Suprapubic skin (tissue), 4 donors: Measurements from ENCODE around the gene SLC27A6. TPM values are rescaled to one million over a fixed set of nuclear protein-coding genes. Genes with fewer than 3 reads are reported as not detected.

Source experiments
- DNase-seq, 2 donors: peaks; one replicate each; pipeline ENCODE4 v3.0.0-alpha.2; 2019; ENCODE audit warnings: low spot score in 2 of 2
- H3K27ac ChIP-seq: fragments of 200-600 bp; sonication (generic); one replicate; pipeline ENCODE4 v1.5.1; 2019
- H3K27me3 ChIP-seq: fragments of 200-600 bp; sonication (generic); one replicate; pipeline ENCODE4 v1.5.1; 2019
- H3K36me3 ChIP-seq: fragments of 200-600 bp; sonication (generic); one replicate; pipeline ENCODE4 v1.5.1; 2019
- H3K4me1 ChIP-seq: fragments of 200-600 bp; sonication (generic); one replicate; pipeline ENCODE4 v1.5.1; 2019
- H3K4me3 ChIP-seq: fragments of 200-600 bp; sonication (generic); one replicate; pipeline ENCODE4 v1.5.1; 2019; ENCODE audit warnings: mild to moderate bottlenecking
- H3K9me3 ChIP-seq: fragments of 200-600 bp; sonication (generic); one replicate; pipeline ENCODE4 v1.5.1; 2019
- CTCF ChIP-seq, 2 donors: fragments of 200-600 bp in 1 of 2; fragments of 450-650 bp in 1 of 2; sonication (generic) in 1 of 2; IDR thresholded peaks; one replicate each; pipeline ENCODE4 v1.5.1; 2016 to 2019; ENCODE audit warnings: antibody characterized with exemption in 2 of 2, mild to moderate bottlenecking in 1 of 2, moderate library complexity in 1 of 2
- EP300 ChIP-seq: sonication (generic); formaldehyde crosslinking; IDR thresholded peaks from one replicate; pipeline ENCODE4 v1.6.1; 2017; ENCODE audit warnings: antibody characterized with exemption
- POLR2A ChIP-seq, 2 donors: fragments of 450-650 bp; IDR thresholded peaks; one replicate each; pipeline ENCODE4 v1.6.1; 2017; ENCODE audit warnings: antibody characterized with exemption in 2 of 2, mild to moderate bottlenecking in 2 of 2, moderate library complexity in 2 of 2
- POLR2AphosphoS5 ChIP-seq, 3 donors: sonication (generic); formaldehyde crosslinking; IDR thresholded peaks; one replicate each; pipeline ENCODE4 v1.6.1; 2017; ENCODE audit warnings: antibody characterized with exemption in 3 of 3
- WGBS: methylation state at CpG from one replicate; pipeline ENCODE4 v1.1.5; 2018; 5-methylcytosine and 5-hydroxymethylcytosine counted together
- total RNA-seq, 4 donors: library from RNA; depleted of rRNA; stranded (reverse); fragments of >200 nt; gene quantifications; one replicate each; pipeline ENCODE4 v1.1.0, GENCODE V29; 2016

Gene SLC27A6
- total RNA-seq, 4 donors from 2014 or later = 0.40 to 6.7 (median 2.3) TPM

GRCh38 chr5:129041196-129041881, 76.1 kb downstream of the SLC27A6 start:
- Histone ChIP-seq H3K36me3 (no peaks in the 10 kb centered on the region), H3K27ac (no peak overlapping the region), H3K4me1 (no peaks in the 10 kb centered on the region), H3K27me3 (no peaks in the 10 kb centered on the region), H3K9me3 (peaks cover 5% of the 10 kb centered on the region), H3K4me3 (no peak overlapping the region)
- no peak for DNase-seq
- WGBS = 37% methylated on average over 4 of the region's 4 CpGs
- TF ChIP-seq CTCF (IDR thresholded peaks at IDR 0.05) (no peak), POLR2A (IDR thresholded peaks at IDR 0.05) (no peak)

- H3K4me1 ChIP-seq = no peaks in the 10 kb centered on the region
- H3K27me3 ChIP-seq = no peaks in the 10 kb centered on the region
- no peak overlapping the region for H3K27ac ChIP-seq
- DNase-seq = no peak
- peaks cover 5% of the 10 kb centered on the region for H3K9me3 ChIP-seq
- 88% methylated on average over 4 of the region's 4 CpGs for WGBS
- TF ChIP-seq POLR2AphosphoS5 (IDR thresholded peaks at IDR 0.05) (no peak), CTCF (IDR thresholded peaks at IDR 0.05) (no peak), POLR2A (IDR thresholded peaks at IDR 0.05) (no peak), EP300 (no peak)
- no peak overlapping the region for H3K4me3 ChIP-seq
- no peaks in the 10 kb centered on the region for H3K36me3 ChIP-seq
These were observed 77.0 kb downstream of the SLC27A6 start for GRCh38 chr5:129042306-129042705.

- no peaks in the 10 kb centered on the region for H3K27me3 ChIP-seq
- DNase-seq = no peak
- H3K27ac ChIP-seq = no peak overlapping the region
- TF ChIP-seq CTCF (IDR thresholded peaks at IDR 0.05) (no peak), EP300 (no peak), POLR2AphosphoS5 (IDR thresholded peaks at IDR 0.05) (no peak), POLR2A (IDR thresholded peaks at IDR 0.05) (no peak)
- H3K9me3 ChIP-seq = peaks cover 5% of the 10 kb centered on the region
- H3K36me3 ChIP-seq = no peaks in the 10 kb centered on the region
- H3K4me3 ChIP-seq = no peak overlapping the region
- WGBS = 33% methylated on average over 1 of the region's 1 CpG
- no peaks in the 10 kb centered on the region for H3K4me1 ChIP-seq
These were observed 78.6 kb downstream of the SLC27A6 start for GRCh38 chr5:129043894-129044293.

- Histone ChIP-seq H3K27ac (no peak overlapping the region), H3K36me3 (no peaks in the 10 kb centered on the region), H3K27me3 (no peaks in the 10 kb centered on the region), H3K4me1 (no peaks in the 10 kb centered on the region), H3K9me3 (peaks cover 5% of the 10 kb centered on the region), H3K4me3 (no peak overlapping the region)
- DNase-seq = no peak
- TF ChIP-seq EP300 (no peak), CTCF (IDR thresholded peaks at IDR 0.05) (no peak), POLR2AphosphoS5 (IDR thresholded peaks at IDR 0.05) (no peak), POLR2A (IDR thresholded peaks at IDR 0.05) (no peak)
These were observed 80.9 kb downstream of the SLC27A6 start for GRCh38 chr5:129046151-129046550.

- Histone ChIP-seq H3K4me1 (no peaks in the 10 kb centered on the region), H3K9me3 (peaks cover 5% of the 10 kb centered on the region), H3K27me3 (no peaks in the 10 kb centered on the region), H3K27ac (no peak overlapping the region), H3K4me3 (no peak overlapping the region), H3K36me3 (no peaks in the 10 kb centered on the region)
- WGBS = 64% methylated on average over 2 of the region's 2 CpGs
- TF ChIP-seq POLR2A (IDR thresholded peaks at IDR 0.05) (no peak), CTCF (IDR thresholded peaks at IDR 0.05) (no peak), POLR2AphosphoS5 (IDR thresholded peaks at IDR 0.05) (no peak), EP300 (no peak)
- no peak for DNase-seq
These were observed 83.2 kb downstream of the SLC27A6 start for GRCh38 chr5:129048509-129048908.
